AG08395 (cell line): ENCODE measurements around the gene SEC22C.

ENCODE experiments used
- DNase-seq: peaks from one replicate; pipeline ENCODE4 v3.0.0; 2012; ENCODE audit warnings: mixed read lengths, low spot score

Gene SEC22C

GRCh38 chr3:42513121-42513520 lies 68.6 kb downstream of the SEC22C start:
- no peak for DNase-seq

GRCh38 chr3:42511736-42512135 lies 70.0 kb downstream of the SEC22C start:
- DNase-seq = no peak

- DNase-seq = no peak
Measured at GRCh38 chr3:42511201-42511600, 70.6 kb downstream of the SEC22C start.

GRCh38 chr3:42510325-42510724 lies 71.4 kb downstream of the SEC22C start:
- no peak for DNase-seq

- DNase-seq = no peak
Measured at GRCh38 chr3:42509111-42509510, 72.7 kb downstream of the SEC22C start.

- DNase-seq = no peak
Measured at GRCh38 chr3:42508562-42508961, 73.2 kb downstream of the SEC22C start.

- DNase-seq = no peak
Measured at GRCh38 chr3:42507761-42508335, 73.9 kb downstream of the SEC22C start.

- no peak for DNase-seq
Measured at GRCh38 chr3:42507252-42507651, 74.5 kb downstream of the SEC22C start.

- no peak for DNase-seq
Measured at GRCh38 chr3:42505849-42506410, 75.8 kb downstream of the SEC22C start.

GRCh38 chr3:42505128-42505848 lies 76.5 kb downstream of the SEC22C start:
- no peak for DNase-seq

GRCh38 chr3:42504334-42505127 lies 77.2 kb downstream of the SEC22C start:
- DNase-seq = no peak

- DNase-seq = no peak
Measured at GRCh38 chr3:42503957-42504333, 77.8 kb downstream of the SEC22C start.

- DNase-seq = no peak
Measured at GRCh38 chr3:42503251-42503924, 78.4 kb downstream of the SEC22C start.

GRCh38 chr3:42502429-42503250 lies 79.1 kb downstream of the SEC22C start, which contains the start of gene VIPR1:
TSS of gene VIPR1 (plus strand) at chr3:42502643. CDS start at chr3:42502736, 93 bp downstream.
- no peak for DNase-seq

GRCh38 chr3:42501681-42502428 lies 79.9 kb downstream of the SEC22C start:
- peak; percentile 27 for DNase-seq

GRCh38 chr3:42501321-42501680 lies 80.5 kb downstream of the SEC22C start:
- DNase-seq = no peak

GRCh38 chr3:42500909-42501308 lies 80.9 kb downstream of the SEC22C start:
- no peak for DNase-seq

- no peak for DNase-seq
Measured at GRCh38 chr3:42500091-42500490, 81.7 kb downstream of the SEC22C start.

GRCh38 chr3:42499478-42499871 lies 82.3 kb downstream of the SEC22C start:
- no peak for DNase-seq

GRCh38 chr3:42498791-42499477 lies 82.8 kb downstream of the SEC22C start:
- DNase-seq = no peak
